GM15510 (cell line): Measurements from ENCODE around the gene LIPM.

Experiments used
- POLR2A ChIP-seq: IDR thresholded peaks from 3 replicates; pipeline ENCODE4 v1.6.1; 2011; ENCODE audit warnings: borderline replicate concordance; ENCODE audit not compliant: insufficient read length; ENCODE audit errors: extremely low read depth

Gene LIPM

GRCh38 chr10:88843171-88843570 is 40.6 kb downstream of the LIPM start:
- no peak for TF ChIP-seq POLR2A

GRCh38 chr10:88848499-88848898 is 46.0 kb downstream of the LIPM start:
- TF ChIP-seq POLR2A: no peak

GRCh38 chr10:88849234-88849633 is 46.7 kb downstream of the LIPM start:
- no peak for TF ChIP-seq POLR2A

- TF ChIP-seq POLR2A: no peak
These were observed 48.2 kb downstream of the LIPM start for GRCh38 chr10:88850712-88851111.

- TF ChIP-seq POLR2A: no peak
These were observed 49.2 kb downstream of the LIPM start, which contains the start of gene ANKRD22 for GRCh38 chr10:88851706-88852105. Gene ANKRD22 (minus strand): TSS chr10:88851844. CDS start chr10:88851607, 237 bp downstream.

- no peak for TF ChIP-seq POLR2A
These were observed 49.8 kb downstream of the LIPM start for GRCh38 chr10:88852327-88852726.

GRCh38 chr10:88853155-88853881 is 50.8 kb downstream of the LIPM start:
- TF ChIP-seq POLR2A: no peak

- TF ChIP-seq POLR2A: no peak
These were observed 52.2 kb downstream of the LIPM start for GRCh38 chr10:88854684-88855083.

- TF ChIP-seq POLR2A: no peak
These were observed 55.3 kb downstream of the LIPM start for GRCh38 chr10:88857831-88858230.

- no peak for TF ChIP-seq POLR2A
These were observed 56.0 kb downstream of the LIPM start for GRCh38 chr10:88858491-88858890.

GRCh38 chr10:88861036-88861435 is 58.5 kb downstream of the LIPM start:
- no peak for TF ChIP-seq POLR2A

GRCh38 chr10:88865281-88865876 is 62.8 kb downstream of the LIPM start:
- no peak for TF ChIP-seq POLR2A

GRCh38 chr10:88866454-88866853 is 63.9 kb downstream of the LIPM start:
- TF ChIP-seq POLR2A: no peak

- no peak for TF ChIP-seq POLR2A
These were observed 67.6 kb downstream of the LIPM start for GRCh38 chr10:88870089-88870488.
